Memory B cell (primary cell): ENCODE results near the gene GNMT.

Experiments used
- ATAC-seq: fragments of 150-1000 bp; cut with Tn5 transposase; 2 replicates; pipeline ENCODE4 v1.10.0; 2021; ENCODE audit warnings: low read depth, mild to moderate bottlenecking, moderate library complexity
- DNase-seq, 2 donors: peaks; one replicate each; pipeline ENCODE4 v3.0.0; 2022; ENCODE audit warnings: low spot score in 2 of 2
- H3K27ac Mint-ChIP-seq: one replicate; pipeline ENCODE4 v1.8.0; 2022; ENCODE audit warnings: mild to moderate bottlenecking, moderate library complexity, mixed read lengths
- H3K27me3 Mint-ChIP-seq: one replicate; pipeline ENCODE4 v1.8.0; 2022; ENCODE audit warnings: mixed read lengths
- H3K36me3 Mint-ChIP-seq: one replicate; pipeline ENCODE4 v1.8.0; 2022; ENCODE audit warnings: mild to moderate bottlenecking, mixed read lengths
- H3K4me1 Mint-ChIP-seq: one replicate; pipeline ENCODE4 v1.8.0; 2022; ENCODE audit warnings: mixed read lengths
- H3K4me3 Mint-ChIP-seq: one replicate; pipeline ENCODE4 v1.8.0; 2022; ENCODE audit warnings: mild to moderate bottlenecking, moderate library complexity, mixed read lengths
- H3K9me3 Mint-ChIP-seq: one replicate; pipeline ENCODE4 v1.8.0; 2022; ENCODE audit warnings: mixed read lengths

Gene GNMT

DNA sequence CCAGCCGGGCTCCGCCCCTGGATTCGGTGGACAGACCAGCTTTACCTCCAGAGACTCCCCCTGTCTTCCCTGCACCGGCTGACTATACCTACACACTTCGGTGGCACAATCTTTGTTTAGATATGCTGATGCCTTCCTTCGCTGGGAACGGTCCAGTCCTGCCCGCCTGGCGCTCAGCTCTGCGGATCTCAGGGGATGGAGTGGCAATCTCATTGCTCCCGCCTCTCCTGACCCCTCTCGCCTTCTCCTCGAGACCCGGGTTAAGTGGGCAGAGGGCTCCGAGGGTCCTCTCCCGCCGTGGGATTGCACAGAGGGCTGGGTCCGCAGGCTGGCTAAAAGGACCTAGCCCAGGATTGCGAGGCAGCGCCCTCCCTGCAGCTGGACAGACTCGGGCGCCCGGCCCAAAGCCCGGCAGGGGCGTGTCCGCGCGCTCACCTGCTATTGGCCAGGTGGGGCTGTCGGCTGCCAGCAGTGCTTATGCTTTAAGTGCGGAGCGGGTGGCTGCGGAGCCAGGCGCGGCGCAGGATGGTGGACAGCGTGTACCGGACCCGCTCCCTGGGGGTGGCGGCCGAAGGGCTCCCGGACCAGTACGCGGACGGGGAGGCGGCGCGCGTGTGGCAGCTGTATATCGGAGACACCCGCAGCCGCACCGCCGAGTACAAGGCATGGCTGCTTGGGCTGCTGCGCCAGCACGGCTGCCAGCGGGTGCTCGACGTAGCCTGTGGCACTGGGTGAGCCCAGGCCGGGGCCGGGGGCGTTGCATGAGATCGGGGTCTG is at the start of gene GNMT:
TSS of gene GNMT (plus strand) at position 512 of the 777 bp plus-strand sequence. CDS start at position 526, 14 bp downstream.
- Mint-ChIP-seq H3K4me3 (peak within 1 kb of the TSS; percentile 78), H3K9me3 (no peaks in the 10 kb centered on the region), H3K36me3 (peaks cover 10% of the 10 kb centered on the region), H3K4me1 (peaks cover 16% of the 10 kb centered on the region), H3K27me3 (no peaks in the 10 kb centered on the region), H3K27ac (peak within 1 kb of the TSS; percentile 14)
- DNase-seq, result peak; percentile 9 to 38
- peak; percentile 71 for ATAC-seq

DNA sequence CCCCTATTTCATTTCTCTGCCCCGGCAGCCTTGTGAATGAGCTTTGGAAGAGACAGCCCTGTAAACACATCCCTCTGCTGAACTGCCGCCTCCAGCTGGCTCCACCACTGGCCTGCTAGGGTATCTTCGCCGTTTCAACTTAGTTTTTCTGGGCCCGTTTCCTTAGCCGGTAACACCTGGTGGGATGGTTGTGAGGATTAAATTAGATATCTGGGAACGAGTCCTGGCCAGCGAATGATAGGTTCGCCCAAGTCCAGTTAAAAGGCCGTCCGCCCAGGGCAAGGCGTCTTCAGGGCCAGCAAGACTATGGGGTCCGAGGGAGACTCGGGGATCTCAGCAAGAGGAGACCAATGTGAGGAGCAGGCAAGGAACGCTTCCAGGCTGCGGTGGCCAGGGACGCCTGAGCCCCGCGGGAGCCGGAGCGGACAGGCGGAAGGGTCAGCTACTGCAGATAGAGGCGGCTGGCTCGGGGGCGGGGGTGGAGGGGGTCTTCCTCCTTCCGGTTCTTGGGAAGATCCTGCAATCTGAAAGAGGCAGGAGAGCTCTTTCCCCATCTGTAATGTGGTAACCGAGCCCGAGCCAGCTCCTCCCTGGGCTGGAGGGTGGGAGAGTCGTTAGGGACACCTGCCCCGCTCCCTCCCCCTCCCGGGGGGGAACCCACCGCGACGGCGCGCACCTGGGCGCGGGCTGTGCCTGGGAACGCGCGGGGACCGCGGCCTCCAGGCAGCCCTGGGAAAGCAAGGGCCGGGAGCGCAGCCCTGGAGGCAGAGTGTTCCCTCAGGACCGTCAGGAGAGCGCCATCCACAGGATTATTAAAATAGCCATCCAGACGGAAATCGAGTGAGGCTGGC is 49.2 kb upstream of the GNMT start:
- Mint-ChIP-seq H3K4me3 (peak overlapping the region; percentile 17), H3K4me1 (peaks cover 8% of the 10 kb centered on the region), H3K27ac (no peak overlapping the region), H3K27me3 (peaks cover 8% of the 10 kb centered on the region), H3K36me3 (no peaks in the 10 kb centered on the region), H3K9me3 (no peaks in the 10 kb centered on the region)
- ATAC-seq (no peak), DNase-seq (no peak)

DNA sequence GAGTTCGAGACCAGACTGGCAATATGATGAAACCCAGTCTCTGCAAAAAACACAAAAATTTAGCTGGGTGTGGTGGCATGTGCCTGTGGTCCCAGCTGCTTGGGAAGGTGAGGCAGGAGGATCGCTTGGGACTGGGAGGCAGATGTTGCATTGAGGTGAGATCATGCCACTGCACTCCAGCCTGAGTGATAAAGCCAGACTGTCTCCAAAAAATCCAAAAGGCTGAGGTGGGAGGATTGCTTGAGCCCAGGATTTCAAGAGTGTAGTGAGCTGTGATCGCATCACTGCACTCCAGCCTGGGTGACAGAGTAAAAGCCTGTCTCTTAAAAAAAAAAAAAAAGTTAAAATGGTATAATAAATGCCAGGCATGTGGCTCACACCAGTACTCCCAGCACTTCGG is 46.0 kb upstream of the GNMT start:
- no peaks in the 10 kb centered on the region for H3K9me3 Mint-ChIP-seq
- H3K27me3 Mint-ChIP-seq, result peaks cover 8% of the 10 kb centered on the region
- no peak overlapping the region for H3K27ac Mint-ChIP-seq
- H3K4me1 Mint-ChIP-seq, result peaks cover 8% of the 10 kb centered on the region
- ATAC-seq (no peak), DNase-seq (no peak)
- no peak overlapping the region for H3K4me3 Mint-ChIP-seq
- no peaks in the 10 kb centered on the region for H3K36me3 Mint-ChIP-seq

DNA sequence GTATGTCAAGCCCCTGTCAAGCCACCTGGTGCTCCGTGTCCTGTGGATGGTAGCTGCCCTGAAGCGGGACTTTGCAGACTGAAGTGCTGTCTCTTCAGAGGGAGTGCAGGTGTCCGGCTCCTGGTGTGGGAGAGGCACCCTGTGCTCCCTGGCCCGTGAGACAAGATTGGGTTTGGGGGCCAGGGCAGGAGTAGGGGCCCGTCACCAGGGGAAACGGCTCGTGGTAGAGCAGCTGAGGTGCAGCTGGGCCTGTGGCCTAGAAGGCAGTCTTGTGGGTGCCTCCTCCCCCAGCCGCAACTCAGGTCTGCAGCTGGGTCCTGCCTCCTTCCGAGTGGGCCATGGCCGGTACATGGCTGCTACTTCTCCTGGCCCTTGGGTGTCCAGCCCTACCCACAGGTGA is 44.8 kb upstream of the GNMT start, which contains the start of gene PTCRA:
TSS of gene PTCRA (plus strand) at position 322 of the 400 bp plus-strand sequence. CDS start at position 339, 17 bp downstream.
- peak; percentile 46 for ATAC-seq
- DNase-seq, result no peak
- Mint-ChIP-seq H3K4me3 (no peak within 1 kb of the TSS), H3K27ac (peak within 1 kb of the TSS; percentile 53), H3K9me3 (no peaks in the 10 kb centered on the region), H3K4me1 (peaks cover 8% of the 10 kb centered on the region), H3K36me3 (no peaks in the 10 kb centered on the region), H3K27me3 (peaks cover 8% of the 10 kb centered on the region)

DNA sequence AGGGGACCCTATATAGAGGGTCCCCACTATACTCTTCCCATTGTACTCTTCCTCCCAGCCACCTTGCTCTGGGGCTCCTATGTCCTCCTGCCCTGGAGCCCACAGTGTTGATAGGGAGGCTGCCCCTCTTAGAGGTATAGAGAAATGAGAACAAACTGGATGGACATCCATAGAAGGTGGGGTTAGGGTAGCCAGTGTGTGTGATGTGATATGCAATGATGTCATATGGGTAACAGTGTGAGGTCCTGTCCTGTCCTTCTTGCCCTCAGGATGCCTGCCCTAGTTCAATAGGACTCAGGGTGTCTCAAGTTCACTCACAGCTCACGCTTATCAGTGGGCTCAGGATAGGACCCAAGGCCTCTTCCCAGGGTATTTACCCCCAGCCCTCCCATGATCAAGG is 44.3 kb upstream of the GNMT start:
- Mint-ChIP-seq H3K4me3 (no peak overlapping the region), H3K27ac (peak overlapping the region; percentile 53), H3K4me1 (peaks cover 6% of the 10 kb centered on the region), H3K27me3 (peaks cover 3% of the 10 kb centered on the region), H3K9me3 (no peaks in the 10 kb centered on the region), H3K36me3 (no peaks in the 10 kb centered on the region)
- ATAC-seq (no peak), DNase-seq (no peak)

DNA sequence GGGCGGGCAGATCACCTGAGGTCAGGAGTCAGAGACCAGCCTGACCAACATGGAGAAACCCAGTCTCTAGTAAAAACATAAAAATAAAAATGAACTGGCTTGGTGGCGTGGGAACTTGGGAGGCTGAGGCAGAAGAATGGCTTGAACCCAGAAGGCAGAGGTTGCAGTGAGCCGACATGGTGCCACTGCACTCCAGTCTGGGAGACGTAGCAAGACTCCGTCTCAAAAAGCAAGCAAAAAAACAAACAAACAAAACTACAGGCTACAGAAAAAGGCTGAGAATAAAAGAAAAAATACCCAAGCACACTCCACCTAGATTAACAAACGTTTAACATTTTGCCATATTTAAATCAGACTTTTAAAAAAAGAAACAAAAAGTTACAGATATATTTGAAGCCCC is 38.8 kb upstream of the GNMT start:
- Mint-ChIP-seq H3K9me3 (no peaks in the 10 kb centered on the region), H3K36me3 (no peaks in the 10 kb centered on the region), H3K4me3 (no peak overlapping the region), H3K27ac (no peak overlapping the region), H3K27me3 (no peaks in the 10 kb centered on the region), H3K4me1 (peaks cover 9% of the 10 kb centered on the region)
- DNase-seq (no peak), ATAC-seq (no peak)

DNA sequence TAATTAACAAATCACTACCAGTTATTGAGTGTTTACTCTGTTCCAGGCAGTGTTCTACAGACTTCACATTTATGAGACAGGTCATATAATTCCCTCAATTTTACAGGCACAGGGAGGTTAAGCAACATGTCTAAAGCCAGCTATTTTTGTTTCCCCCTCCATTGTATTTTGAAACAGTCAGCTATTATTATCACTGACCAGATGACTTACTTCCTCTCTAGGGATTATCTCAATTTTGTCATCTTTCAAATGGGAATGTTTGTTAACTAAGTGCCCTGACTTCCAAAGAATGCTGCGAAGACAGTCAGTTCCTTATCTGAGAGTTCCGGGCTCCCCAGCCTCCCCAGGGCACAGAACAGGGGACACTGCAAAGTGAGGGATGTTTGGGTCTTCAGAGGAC is 36.9 kb upstream of the GNMT start:
- DNase-seq, result no peak
- Mint-ChIP-seq H3K4me3 (no peak overlapping the region), H3K36me3 (peaks cover 2% of the 10 kb centered on the region), H3K27me3 (no peaks in the 10 kb centered on the region), H3K9me3 (no peaks in the 10 kb centered on the region), H3K27ac (no peak overlapping the region), H3K4me1 (peaks cover 12% of the 10 kb centered on the region)
- no peak for ATAC-seq

DNA sequence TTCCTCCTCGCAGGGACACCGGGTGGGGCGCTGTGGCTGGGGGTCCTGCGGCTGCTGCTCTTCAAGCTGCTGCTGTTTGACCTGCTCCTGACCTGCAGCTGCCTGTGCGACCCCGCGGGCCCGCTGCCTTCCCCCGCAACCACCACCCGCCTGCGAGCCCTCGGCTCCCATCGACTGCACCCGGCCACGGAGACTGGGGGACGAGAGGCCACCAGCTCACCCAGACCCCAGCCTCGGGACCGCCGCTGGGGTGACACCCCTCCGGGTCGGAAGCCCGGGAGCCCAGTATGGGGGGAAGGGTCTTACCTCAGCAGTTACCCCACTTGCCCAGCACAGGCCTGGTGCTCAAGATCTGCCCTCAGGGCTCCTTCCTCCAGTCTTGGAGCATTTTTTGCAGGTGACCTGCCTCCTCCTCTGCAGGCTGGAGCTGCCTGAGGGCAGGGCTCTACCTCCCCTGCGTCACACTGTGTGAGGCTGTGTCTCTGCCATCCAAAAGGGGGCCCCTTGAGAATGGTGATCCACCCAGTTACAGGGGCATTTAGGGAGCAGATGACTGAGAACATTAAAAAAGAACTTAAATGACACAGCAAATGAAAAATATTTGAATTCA is 35.2 kb upstream of the GNMT start:
- peak overlapping the region; percentile 31 for H3K27ac Mint-ChIP-seq
- no peak for DNase-seq
- ATAC-seq, result no peak
- peaks cover 15% of the 10 kb centered on the region for H3K4me1 Mint-ChIP-seq
- no peaks in the 10 kb centered on the region for H3K9me3 Mint-ChIP-seq
- peaks cover 4% of the 10 kb centered on the region for H3K36me3 Mint-ChIP-seq
- H3K27me3 Mint-ChIP-seq, result no peaks in the 10 kb centered on the region
- H3K4me3 Mint-ChIP-seq, result no peak overlapping the region

DNA sequence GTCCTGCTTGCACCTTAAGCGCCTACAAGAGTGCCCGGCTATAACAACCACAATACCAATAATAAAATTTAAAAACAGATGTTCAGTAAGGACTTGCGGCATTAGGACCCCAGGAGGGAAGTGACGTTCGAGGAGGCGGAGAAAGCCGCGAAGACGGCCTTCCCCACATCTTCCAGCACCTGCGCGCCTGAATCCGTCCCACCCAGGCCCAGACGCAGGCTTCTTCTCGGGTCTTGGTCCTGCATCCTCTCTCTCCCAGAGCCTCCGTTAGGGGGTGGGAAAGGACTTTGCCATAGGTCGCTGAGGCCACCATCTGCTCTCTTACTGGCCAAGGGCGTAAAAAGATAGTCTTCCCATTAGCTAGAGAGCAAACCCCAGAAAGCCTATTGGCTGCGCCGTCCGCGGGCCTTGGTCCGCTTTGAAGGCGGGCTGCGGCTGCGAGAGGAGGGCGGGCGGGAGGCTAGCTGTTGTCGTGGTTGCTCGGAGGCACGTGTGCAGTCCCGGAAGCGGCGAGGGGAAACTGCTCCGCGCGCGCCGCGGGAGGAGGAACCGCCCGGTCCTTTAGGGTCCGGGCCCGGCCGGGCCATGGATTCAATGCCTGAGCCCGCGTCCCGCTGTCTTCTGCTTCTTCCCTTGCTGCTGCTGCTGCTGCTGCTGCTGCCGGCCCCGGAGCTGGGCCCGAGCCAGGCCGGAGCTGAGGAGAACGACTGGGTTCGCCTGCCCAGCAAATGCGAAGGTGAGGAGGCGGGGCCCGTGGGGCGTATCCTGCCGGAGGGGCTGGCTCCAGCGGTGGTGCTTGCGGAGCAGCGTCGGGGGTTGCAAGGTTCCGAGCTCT is 31.4 kb upstream of the GNMT start, which contains the start of gene CNPY3:
TSS of gene CNPY3 (plus strand) at position 495 of the 835 bp plus-strand sequence. CDS start at position 586, 91 bp downstream.
- H3K27ac Mint-ChIP-seq, result peak within 1 kb of the TSS; percentile 98

DNA sequence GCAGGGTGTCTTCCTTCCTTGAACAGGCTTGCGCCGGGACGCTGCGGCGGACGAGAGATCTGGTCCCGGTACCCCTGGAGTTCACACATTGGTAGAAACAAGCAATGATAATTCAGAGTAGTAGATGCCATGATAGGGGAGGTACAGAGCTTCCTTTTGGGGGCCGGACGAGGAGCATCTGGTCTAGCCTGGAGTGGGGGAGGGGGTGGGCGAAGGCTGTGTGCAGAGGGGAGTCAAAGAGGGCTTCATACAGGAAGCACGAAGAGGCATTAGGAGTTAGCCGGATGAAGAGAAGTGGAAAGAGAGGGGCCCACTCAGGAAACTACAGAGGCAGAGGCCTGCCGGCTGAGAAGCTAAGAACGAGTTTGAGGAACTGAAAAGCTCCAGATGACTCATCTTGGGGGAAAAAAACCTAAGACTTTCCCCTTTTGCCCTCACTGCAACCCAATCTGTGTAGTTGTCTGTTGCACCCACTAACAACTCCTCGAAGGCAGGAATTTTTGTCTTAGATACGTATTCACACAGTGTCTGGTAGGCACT is 30.7 kb upstream of the GNMT start:
- peaks cover 36% of the 10 kb centered on the region for H3K4me1 Mint-ChIP-seq
- peak; percentile 57 to 78 for DNase-seq
- peak overlapping the region; percentile 98 for H3K27ac Mint-ChIP-seq
- peak overlapping the region; percentile 95 for H3K4me3 Mint-ChIP-seq
- no peaks in the 10 kb centered on the region for H3K9me3 Mint-ChIP-seq
- H3K27me3 Mint-ChIP-seq, result no peaks in the 10 kb centered on the region
- H3K36me3 Mint-ChIP-seq, result peaks cover 17% of the 10 kb centered on the region
- peak; percentile 64 for ATAC-seq

More for the DNA sequence above, 31.4 kb upstream of the GNMT start, which contains the start of gene CNPY3:
- peak; percentile 75 for ATAC-seq
- peak; percentile 83 to 89 for DNase-seq
- Mint-ChIP-seq H3K27me3 (no peaks in the 10 kb centered on the region), H3K9me3 (no peaks in the 10 kb centered on the region), H3K4me3 (peak within 1 kb of the TSS; percentile 95), H3K36me3 (peaks cover 17% of the 10 kb centered on the region), H3K4me1 (peaks cover 35% of the 10 kb centered on the region)

DNA sequence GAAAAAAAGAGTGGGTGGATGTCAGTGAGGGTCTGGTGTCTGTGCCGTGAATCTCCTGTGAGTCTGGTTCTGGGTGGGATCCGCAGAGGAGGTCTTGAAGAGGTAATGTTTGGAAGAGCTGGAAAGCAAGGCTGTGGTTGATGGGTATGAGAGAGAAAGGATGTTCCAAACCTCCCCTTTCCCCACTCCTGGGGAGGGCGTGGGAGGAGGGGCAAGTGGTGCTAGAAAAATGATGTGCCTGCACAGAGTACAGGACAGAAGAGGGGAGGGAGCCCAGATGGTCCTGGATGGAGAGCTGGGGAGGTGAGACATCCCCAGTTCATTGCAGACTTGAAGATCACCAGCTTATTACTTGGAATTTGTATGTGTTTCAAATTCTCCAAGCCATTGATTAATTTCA is 28.1 kb upstream of the GNMT start:
- no peaks in the 10 kb centered on the region for H3K27me3 Mint-ChIP-seq
- ATAC-seq (no peak), DNase-seq (no peak)
- peaks cover 40% of the 10 kb centered on the region for H3K4me1 Mint-ChIP-seq
- peak overlapping the region; percentile 98 for H3K27ac Mint-ChIP-seq
- no peaks in the 10 kb centered on the region for H3K9me3 Mint-ChIP-seq
- peak overlapping the region; percentile 95 for H3K4me3 Mint-ChIP-seq
- H3K36me3 Mint-ChIP-seq, result peaks cover 24% of the 10 kb centered on the region

DNA sequence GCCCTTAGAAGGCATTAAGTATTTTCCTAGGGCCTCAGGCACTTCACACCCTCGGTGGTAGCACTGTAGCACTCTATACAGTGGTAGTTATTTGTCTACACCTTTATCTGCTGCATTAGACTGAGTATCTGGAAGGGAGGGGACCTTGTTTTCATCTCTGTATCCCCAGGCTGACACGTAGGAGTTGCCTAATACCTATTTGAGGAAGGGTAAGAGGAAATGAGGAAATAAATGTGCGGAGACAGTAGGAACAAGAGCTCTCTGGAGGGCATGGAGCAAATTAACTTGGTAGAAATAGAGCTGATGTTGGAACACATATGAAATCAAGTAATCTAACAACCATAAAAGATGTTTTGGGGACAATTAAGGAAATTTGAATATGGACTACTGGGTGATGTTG is 27.3 kb upstream of the GNMT start:
- H3K36me3 Mint-ChIP-seq, result peaks cover 28% of the 10 kb centered on the region
- peak overlapping the region; percentile 98 for H3K27ac Mint-ChIP-seq
- peaks cover 42% of the 10 kb centered on the region for H3K4me1 Mint-ChIP-seq
- no peaks in the 10 kb centered on the region for H3K27me3 Mint-ChIP-seq
- no peak for DNase-seq
- ATAC-seq, result no peak
- peak overlapping the region; percentile 95 for H3K4me3 Mint-ChIP-seq
- no peaks in the 10 kb centered on the region for H3K9me3 Mint-ChIP-seq

DNA sequence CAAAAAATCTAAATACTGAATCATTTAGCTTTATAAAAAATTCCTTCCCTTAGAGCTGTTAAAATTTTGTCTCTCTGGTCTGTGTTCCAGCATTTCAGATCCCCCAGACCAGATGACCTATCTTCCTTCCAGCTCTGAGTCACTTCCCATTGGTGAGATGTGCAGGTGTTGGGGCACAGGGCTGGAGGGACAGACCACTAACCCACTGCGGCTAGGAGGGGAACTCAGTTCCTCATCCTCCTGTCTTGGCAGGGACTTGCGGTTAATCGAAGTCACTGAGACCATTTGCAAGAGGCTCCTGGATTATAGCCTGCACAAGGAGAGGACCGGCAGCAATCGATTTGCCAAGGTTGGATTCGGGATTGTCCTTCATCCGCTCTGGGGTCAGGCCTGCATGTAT is 25.2 kb upstream of the GNMT start:
- ATAC-seq (peak; percentile 24), DNase-seq (no peak)
- Mint-ChIP-seq H3K27me3 (no peaks in the 10 kb centered on the region), H3K4me1 (peaks cover 40% of the 10 kb centered on the region), H3K36me3 (peaks cover 30% of the 10 kb centered on the region), H3K4me3 (no peak overlapping the region), H3K27ac (peak overlapping the region; percentile 47), H3K9me3 (no peaks in the 10 kb centered on the region)
